AG09309 (cell line): ENCODE results near the gene CBX3.

Experiments used
- DNase-seq: peaks from one replicate; pipeline ENCODE4 v3.0.0-alpha.2; 2010; ENCODE audit warnings: low read depth
- H3K4me3 ChIP-seq: 2 replicates; pipeline ENCODE4 v1.5.1; 2011; ENCODE audit warnings: mild to moderate bottlenecking, low read depth, low read length, moderate library complexity; ENCODE audit not compliant: control insufficient read depth
- TF ChIP-seq, protein P1 (sequence below): IDR thresholded peaks from 2 replicates; pipeline ENCODE4 v1.5.1; 2011; ENCODE audit warnings: mild to moderate bottlenecking, low read depth, low read length, inconsistent platforms; ENCODE audit not compliant: insufficient read depth, control insufficient read depth; ENCODE audit errors: missing control alignments

Gene CBX3

DNA sequence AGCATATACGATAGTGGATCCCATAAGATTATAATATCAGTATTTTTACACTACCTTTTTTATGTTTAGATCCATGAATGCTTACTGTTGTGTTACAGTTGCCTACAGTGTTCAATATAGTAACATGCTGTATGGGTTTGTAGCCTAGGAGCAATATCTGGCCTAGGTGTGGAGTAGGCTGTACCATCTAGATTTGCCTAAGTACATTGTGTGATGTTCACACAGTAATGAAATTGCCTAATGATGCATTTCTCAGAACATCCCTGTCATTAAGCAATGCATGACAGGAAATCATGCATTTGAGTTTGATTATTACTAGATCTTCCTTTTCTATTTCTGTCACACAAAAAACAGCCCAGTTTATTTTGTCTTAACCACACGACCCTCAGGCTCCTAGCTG is 14.5 kb downstream of the CBX3 start:
- TF ChIP-seq, protein P1, sequence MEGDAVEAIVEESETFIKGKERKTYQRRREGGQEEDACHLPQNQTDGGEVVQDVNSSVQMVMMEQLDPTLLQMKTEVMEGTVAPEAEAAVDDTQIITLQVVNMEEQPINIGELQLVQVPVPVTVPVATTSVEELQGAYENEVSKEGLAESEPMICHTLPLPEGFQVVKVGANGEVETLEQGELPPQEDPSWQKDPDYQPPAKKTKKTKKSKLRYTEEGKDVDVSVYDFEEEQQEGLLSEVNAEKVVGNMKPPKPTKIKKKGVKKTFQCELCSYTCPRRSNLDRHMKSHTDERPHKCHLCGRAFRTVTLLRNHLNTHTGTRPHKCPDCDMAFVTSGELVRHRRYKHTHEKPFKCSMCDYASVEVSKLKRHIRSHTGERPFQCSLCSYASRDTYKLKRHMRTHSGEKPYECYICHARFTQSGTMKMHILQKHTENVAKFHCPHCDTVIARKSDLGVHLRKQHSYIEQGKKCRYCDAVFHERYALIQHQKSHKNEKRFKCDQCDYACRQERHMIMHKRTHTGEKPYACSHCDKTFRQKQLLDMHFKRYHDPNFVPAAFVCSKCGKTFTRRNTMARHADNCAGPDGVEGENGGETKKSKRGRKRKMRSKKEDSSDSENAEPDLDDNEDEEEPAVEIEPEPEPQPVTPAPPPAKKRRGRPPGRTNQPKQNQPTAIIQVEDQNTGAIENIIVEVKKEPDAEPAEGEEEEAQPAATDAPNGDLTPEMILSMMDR: no peak
- H3K4me3 ChIP-seq: no peak overlapping the region
- DNase-seq: no peak

GRCh38 chr7:26224359-26224758 is 22.8 kb downstream of the CBX3 start:
- no peak for DNase-seq
- no peak overlapping the region for H3K4me3 ChIP-seq
- TF ChIP-seq, protein P1: no peak

DNA sequence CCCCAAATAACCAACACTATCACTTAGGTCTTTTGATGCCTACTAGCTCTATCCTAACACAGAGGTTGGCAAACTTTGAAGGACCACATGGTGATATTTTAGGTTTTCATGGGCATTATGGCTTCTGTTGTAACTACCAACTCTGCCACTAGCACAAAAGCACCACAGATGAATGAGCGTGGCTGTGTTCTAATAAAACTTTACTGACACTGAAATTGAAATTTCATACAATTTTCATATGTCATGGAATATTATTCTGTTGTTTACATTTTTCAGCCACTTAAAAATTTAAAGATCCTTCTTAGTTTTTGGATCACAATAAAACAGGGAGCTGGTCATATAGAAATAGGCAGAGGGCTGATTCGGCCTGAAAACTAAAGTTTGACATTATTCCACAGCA is 26.4 kb downstream of the CBX3 start:
- H3K4me3 ChIP-seq: no peak overlapping the region
- DNase-seq: no peak
- TF ChIP-seq, protein P1: no peak

GRCh38 chr7:26233902-26234511 is 32.5 kb downstream of the CBX3 start:
- no peak for DNase-seq
- no peak overlapping the region for H3K4me3 ChIP-seq
- TF ChIP-seq, protein P1: no peak

DNA sequence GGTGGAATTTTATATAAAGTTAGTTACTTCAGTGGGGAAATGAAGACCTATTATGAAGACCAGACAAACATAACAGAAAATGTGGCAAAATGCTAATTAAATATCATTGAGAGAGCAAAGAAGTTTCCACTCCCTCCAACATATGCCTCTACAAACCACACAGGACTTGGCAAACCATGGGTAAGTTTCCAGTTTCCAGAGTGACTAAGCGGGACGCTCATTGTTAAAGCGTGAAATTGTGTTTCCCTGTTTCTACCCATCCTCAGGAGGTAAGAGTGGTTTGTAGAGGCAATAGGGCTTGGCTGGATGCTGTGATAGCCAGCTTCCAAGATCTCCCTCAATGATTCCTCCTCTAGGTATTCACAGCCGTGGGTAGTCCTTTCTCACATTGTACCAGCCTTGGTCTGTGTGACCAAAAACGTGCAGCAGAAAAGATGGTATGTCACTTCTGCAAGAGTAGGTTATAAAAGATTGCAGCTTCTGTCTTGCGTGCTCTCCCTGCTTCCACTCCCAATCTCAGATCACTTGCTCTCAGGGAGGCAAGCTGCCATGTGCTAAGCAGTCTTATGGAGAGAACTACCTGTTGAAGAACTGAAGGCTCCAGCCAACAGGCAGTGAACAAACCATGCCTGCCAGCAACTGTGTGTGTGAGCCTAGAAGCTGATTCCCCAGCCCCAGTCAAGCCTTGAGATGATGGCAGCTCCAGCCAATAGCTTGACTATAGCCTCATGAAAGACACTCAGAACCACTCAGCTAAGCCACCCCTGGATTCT is 35.7 kb downstream of the CBX3 start:
- DNase-seq: no peak
- TF ChIP-seq, protein P1: no peak
- no peak overlapping the region for H3K4me3 ChIP-seq

GRCh38 chr7:26238032-26238431 is 36.5 kb downstream of the CBX3 start:
- TF ChIP-seq, protein P1: no peak
- H3K4me3 ChIP-seq: no peak overlapping the region
- DNase-seq: no peak
